Stimulated activated CD4-positive, alpha-beta T cell treated with anti-CD3 and anti-CD28 coated beads, Interleukin-2, amount 100 ng/mL, for 4 hours (primary cell): ENCODE measurements around the gene PLA2G4E.

Experiments
- DNase-seq: peaks from one replicate; pipeline ENCODE4 v3.0.0-alpha.2; 2020; ENCODE audit warnings: low read depth

PLA2G4E gene, protein sequence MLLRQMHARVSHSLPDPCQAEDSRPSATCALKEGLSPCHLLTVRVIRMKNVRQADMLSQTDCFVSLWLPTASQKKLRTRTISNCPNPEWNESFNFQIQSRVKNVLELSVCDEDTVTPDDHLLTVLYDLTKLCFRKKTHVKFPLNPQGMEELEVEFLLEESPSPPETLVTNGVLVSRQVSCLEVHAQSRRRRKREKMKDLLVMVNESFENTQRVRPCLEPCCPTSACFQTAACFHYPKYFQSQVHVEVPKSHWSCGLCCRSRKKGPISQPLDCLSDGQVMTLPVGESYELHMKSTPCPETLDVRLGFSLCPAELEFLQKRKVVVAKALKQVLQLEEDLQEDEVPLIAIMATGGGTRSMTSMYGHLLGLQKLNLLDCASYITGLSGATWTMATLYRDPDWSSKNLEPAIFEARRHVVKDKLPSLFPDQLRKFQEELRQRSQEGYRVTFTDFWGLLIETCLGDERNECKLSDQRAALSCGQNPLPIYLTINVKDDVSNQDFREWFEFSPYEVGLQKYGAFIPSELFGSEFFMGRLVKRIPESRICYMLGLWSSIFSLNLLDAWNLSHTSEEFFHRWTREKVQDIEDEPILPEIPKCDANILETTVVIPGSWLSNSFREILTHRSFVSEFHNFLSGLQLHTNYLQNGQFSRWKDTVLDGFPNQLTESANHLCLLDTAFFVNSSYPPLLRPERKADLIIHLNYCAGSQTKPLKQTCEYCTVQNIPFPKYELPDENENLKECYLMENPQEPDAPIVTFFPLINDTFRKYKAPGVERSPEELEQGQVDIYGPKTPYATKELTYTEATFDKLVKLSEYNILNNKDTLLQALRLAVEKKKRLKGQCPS

DNA sequence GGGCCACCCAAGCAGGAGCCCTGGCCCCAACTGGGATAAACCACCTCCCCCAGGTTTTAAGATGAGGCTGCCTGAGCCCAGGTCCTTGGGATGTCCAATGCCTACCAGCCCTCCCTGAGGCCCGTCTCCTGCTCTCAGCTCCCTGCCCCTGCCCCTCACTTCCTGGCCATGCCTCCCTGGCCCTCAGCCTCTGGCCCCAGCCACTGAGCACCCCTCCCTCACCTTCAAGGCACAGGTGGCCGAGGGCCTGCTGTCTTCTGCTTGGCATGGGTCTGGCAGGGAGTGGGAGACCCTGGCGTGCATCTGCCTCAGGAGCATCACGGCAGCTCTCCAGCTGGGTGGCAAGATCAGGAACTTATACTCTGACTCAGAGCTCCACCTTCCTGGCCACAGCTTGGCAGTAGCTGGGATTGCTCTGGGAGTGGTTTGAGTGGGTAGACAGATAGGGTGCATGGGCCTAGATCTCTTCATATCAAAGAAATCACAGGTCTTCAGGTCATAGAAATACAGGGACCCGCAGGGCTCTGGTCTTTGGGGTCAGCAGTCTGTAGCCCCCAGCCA is at the start of gene PLA2G4E:
Gene PLA2G4E, minus strand, starts transcription at position 330 of the 561 bp plus-strand sequence. Its CDS starts 12 bp downstream, at position 318.
- DNase-seq, result no peak

- no peak for DNase-seq
These were observed 49.6 kb upstream of the PLA2G4E start for GRCh38 chr15:42070279-42070975.

DNA sequence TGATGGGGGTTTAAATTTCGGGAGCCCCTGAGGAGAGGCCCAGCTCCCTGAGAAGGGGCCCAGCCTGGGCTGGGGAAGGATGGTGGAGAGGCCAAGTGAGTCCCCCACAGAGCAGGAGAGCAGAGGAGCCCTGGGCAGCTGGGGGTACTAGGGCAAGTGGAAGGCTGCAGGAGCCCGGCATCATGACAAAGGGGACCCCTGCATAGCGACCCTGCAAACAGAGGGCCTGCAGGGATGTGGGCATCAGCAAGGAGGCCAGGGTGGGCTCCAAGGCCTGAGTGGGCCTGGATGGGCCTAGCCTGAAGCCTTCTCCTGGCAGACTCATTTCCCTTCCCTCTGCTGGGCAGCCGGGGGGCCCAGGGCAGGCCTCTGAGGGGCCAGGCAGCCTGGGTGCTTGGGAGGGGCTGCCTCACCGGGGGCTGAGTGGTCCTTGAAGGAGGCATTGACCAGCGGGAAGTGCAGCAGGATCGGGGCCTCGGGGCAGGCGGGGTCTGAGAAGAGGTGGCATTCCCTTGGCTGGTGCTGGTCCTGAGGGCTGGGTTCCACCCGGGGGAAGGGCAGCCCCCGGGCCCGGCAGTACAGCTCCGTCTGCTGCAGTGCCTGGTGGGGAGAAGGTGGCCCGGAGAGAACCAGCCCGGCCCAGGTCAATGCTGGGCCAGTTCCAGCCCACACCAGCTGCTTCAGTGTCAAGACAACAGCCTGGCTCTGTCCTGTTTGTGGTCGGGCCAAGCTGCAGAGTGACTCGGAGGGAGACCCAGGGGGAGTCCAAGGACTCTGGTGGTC is 48.8 kb upstream of the PLA2G4E start:
- DNase-seq, result no peak

- no peak for DNase-seq
These were observed 48.2 kb upstream of the PLA2G4E start for GRCh38 chr15:42069025-42069424.

DNA sequence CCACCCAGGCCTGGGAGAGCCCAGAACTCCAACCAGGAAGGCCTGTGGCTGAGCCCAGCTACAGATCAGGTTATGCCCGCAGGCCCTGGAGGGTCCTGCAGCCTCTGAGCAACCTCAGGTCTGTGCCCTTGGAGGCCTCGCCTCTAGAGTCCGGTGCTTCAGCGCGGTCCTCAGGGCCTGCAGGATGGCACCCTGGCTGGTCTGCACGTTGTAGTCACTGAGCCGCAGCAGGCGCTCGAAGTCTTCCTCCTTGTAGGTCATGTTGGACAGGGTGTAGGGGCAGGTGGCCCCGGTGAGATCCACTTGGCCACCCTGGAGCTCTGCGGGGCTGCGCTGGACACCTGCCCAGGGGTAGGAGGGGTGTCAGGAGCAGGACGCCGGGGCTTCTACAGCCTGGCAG is 47.8 kb upstream of the PLA2G4E start:
- DNase-seq, result no peak

- DNase-seq, result no peak
These were observed 46.0 kb upstream of the PLA2G4E start for GRCh38 chr15:42066764-42067415.

GRCh38 chr15:42065468-42065867 is 44.6 kb upstream of the PLA2G4E start:
- DNase-seq, result no peak

DNA sequence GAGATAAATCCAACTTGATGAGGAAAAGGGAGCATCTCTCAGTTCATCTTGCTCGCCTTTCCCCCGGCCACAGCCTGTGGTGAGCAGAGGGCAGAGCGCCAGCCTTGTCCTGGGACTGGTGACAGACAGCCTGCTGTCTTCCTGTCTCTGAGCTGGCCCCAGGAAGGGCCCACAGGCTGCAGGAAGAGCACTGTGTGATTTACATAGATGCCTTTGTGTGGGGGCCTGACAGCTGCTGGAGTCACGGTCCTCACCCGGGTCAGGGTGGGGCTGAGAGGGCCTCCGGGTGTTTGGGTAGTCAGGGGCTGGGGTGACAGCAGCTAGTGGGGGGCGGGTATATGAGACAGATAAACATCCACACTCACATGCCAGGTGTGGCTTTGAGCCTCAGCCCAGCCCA is 44.2 kb upstream of the PLA2G4E start:
- DNase-seq, result no peak

GRCh38 chr15:42064271-42064670 is 43.4 kb upstream of the PLA2G4E start:
- no peak for DNase-seq

GRCh38 chr15:42063122-42063848 is 42.4 kb upstream of the PLA2G4E start:
- no peak for DNase-seq

DNA sequence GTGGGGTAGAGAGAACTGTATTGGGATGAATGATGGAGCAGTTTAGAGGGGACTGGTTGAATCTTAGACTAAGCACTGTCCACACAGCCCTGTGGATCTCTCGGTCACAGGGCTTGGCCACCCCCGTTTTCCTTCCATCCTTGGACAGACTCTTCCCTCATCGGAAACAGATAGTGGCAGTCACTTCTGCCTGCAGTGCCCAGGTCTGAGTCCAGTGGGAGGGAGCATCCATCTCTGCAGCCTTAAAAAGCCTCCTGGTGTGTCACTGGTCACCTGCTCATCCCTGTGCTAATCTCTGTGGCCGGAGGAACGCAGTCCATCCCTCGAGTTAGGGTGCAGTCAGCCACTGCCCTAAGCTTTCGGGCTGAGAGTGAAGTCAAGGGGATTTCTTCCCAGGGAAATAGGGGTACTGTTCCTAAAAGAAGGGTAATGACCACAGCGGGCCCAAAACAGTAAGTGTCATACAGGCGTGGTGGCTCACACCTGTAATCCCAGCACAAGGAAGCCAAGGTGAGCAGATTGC is 41.5 kb upstream of the PLA2G4E start:
- DNase-seq, result no peak

GRCh38 chr15:42060797-42061196 is 40.0 kb upstream of the PLA2G4E start:
- no peak for DNase-seq

DNA sequence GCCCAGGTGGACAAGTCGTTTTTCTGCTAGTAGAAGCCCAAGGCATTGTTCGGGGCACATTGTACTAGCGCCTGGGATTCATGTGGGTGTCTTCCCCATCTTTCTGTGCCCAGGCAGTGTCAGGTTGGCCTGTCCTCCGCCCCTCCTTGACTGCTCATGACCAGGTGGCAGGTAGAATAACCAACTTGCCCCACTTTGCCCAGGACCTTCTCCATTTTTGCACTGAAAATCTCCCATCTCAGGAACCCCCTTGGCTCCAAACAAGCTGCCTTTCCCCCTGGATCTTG is 39.6 kb upstream of the PLA2G4E start:
- DNase-seq, result no peak

- DNase-seq, result peak; percentile 49
These were observed 39.0 kb upstream of the PLA2G4E start for GRCh38 chr15:42059661-42060476.

GRCh38 chr15:42058791-42059190 is 37.9 kb upstream of the PLA2G4E start:
- no peak for DNase-seq

DNA sequence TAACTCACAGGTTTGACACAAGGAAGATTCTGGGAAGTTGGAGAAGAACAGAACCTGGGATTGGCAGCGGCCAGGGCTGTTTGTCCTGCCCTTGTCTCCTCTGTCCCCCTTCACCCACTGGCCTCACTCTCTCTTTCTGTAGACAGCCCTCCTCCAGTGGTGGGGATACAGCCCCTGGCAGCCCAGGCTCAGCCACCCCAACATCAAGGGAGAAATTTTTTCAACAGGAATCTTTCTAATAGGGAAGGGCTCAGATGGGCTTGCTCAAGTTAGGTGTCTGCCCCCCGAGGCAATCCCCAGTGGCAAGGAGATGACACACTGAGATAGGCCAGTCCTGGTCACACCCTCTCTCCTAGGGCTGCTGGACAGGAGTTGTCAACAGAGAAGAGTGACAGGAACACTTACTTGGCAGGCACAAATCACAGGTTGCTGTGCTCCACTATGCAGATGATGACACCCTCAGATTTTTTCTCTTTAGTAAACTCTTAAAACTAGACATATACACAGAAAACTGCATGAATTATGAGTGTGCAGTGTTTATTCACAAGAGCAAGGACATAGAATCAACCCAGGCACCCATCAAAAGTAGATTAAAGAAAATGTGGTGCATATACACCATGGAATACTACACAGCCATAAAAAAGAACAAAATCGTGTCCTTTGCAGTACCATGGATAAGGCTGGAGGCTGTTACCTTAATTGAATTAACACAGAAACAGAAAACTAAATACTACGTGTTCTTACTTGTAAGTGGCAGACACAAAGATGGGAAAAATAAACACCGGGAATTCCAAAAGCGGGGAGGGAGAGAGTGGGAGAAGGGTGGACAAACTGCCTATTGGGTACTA is 37.2 kb upstream of the PLA2G4E start:
- no peak for DNase-seq

DNA sequence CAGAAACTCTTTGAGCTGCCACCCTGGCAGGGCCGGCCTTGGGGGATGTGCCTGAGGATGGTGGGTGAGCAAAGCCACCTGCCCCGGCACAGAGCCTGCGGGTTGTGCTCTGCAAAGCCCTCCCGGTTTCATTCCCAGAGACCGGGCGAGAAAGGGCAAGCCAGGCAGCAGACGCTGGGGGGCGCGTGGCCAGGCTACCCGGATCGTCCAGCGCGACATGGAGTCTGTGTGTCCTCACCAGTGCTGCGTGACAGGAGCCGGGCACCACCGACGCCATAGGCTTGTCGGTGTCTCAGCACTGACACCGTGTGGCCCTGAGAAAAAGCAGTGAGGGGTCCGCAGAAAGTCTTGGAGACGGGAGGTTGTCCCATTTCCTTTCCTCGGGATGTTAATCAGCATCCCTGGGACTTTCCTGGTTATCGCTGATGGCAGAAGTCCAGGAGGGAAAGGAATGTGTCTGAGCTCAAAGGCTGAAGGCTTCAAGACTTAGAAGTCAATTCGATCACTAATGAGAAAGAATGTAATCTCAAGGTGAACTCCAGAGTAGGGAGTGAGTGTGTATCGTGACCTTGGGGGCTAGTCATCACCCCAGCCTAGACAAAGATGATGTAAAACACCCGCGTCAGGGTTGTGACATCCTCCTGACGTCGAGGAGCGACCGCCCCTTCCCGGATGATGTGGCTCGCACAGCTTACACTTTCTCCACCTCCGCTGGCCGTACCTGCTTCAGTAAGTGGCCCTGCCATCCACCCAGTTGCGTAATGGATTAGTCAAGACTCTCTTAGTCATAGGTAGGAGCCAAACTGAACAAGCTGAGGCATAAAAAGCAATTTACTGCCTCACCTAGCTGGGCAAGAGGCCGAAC is 36.3 kb upstream of the PLA2G4E start:
- DNase-seq, result peak; percentile 48
